SK-N-SH (cell line): ENCODE measurements around the gene RASGRF1.

Source experiments
- FOSL2 ChIP-seq: IDR thresholded peaks from 2 replicates; pipeline ENCODE4 v1.4.0; 2012; ENCODE audit warnings: low read depth, mild to moderate bottlenecking, moderate library complexity, borderline replicate concordance
- GATA2 ChIP-seq: sonication (generic); formaldehyde crosslinking; IDR thresholded peaks from 2 replicates; pipeline ENCODE4 v1.5.0; 2020; ENCODE audit warnings: mild to moderate bottlenecking, missing genetic modification reagents
- MAX ChIP-seq: IDR thresholded peaks from 2 replicates; pipeline ENCODE4 v1.4.0; 2012; ENCODE audit warnings: low read depth
- RAD21 ChIP-seq: IDR thresholded peaks from 2 replicates; pipeline ENCODE4 v1.6.1; 2012; ENCODE audit warnings: mild to moderate bottlenecking, low read length
- RCOR1 ChIP-seq: fragments of 150-350 bp; IDR thresholded peaks from 2 replicates; pipeline ENCODE4 v1.6.1; 2017; ENCODE audit warnings: antibody characterized with exemption, low read length
- REST ChIP-seq: IDR thresholded peaks from 2 replicates; pipeline ENCODE4 v1.6.1; 2012; ENCODE audit warnings: mild to moderate bottlenecking, low read depth, low read length, moderate library complexity
- RFX5 ChIP-seq: IDR thresholded peaks from 2 replicates; pipeline ENCODE4 v1.6.1; 2012; ENCODE audit warnings: mild to moderate bottlenecking, improper control_type of control experiment, low read length
- RXRA ChIP-seq: IDR thresholded peaks from 2 replicates; pipeline ENCODE4 v1.4.0; 2012; ENCODE audit warnings: low read depth, mild to moderate bottlenecking, borderline replicate concordance
- SIN3A ChIP-seq: IDR thresholded peaks from 2 replicates; pipeline ENCODE4 v1.6.1; 2012; ENCODE audit warnings: low read depth, mild to moderate bottlenecking, low read length, moderate library complexity, borderline replicate concordance
- TCF12 ChIP-seq: IDR thresholded peaks from 2 replicates; pipeline ENCODE4 v1.4.0; 2012

GRCh38 chr15:78995921-78996893, 94.4 kb downstream of the RASGRF1 start:
- TF ChIP-seq FOSL2 = no peak
- no peak for TF ChIP-seq RCOR1
- no peak for TF ChIP-seq RAD21
- no peak for TF ChIP-seq RXRA
- TF ChIP-seq TCF12 = no peak
- TF ChIP-seq MAX = no peak
- TF ChIP-seq REST = no peak
- no peak for TF ChIP-seq RFX5
- TF ChIP-seq GATA2 (CRISPR knock-in tag) = no peak
- TF ChIP-seq SIN3A = no peak
